ENCODE data around the gene POLR2H.

The POLR2H gene

DNA sequence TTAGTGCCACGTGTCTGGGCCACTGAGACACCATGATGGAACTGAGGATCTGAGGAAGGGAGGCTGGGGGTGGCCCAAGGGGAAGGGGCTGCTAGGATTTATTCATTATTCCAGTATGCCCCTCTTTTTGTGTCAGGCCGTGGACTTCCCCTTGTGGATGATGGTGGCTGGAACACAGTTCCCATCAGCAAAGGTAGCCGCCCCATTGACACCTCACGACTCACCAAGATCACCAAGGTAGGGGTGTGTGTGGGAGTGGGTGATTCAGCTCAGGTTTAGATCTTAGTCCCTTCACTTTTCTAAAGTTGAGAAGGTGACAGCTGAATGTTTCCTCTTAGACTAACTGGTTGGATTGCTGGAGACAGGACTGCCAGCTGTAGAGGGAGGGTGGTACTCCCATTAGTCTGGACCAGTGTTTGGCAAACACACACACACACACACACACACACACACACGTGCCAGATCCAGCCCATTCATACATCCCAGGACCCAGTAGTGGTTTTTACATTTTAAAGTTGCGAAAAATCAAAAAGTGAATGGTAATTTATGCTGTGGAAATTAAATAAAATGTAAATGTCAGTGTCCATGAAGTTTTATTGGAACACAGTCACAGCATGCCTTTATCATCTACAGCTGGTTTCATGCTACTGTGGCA is 35.7 kb upstream of the POLR2H start:
- H4K20me1 ChIP-seq (ENCODE audit: insufficient read depth) = peaks cover 10% of the 10 kb centered on the region
- no peak overlapping the region for H3K4me3 ChIP-seq (IDR thresholded peaks at IDR 0.05; ENCODE audit: insufficient read depth, low read depth, low read length)
- H3K4me2 ChIP-seq = no peak overlapping the region
- H3K9ac ChIP-seq = no peak overlapping the region
- H3K27me3 ChIP-seq (ENCODE audit: insufficient read depth, low read depth) = no peaks in the 10 kb centered on the region; the same call in 1 of the 2 replicates
- peaks cover under 1% of the 10 kb centered on the region for H3K4me1 ChIP-seq (ENCODE audit: low read depth, poor library complexity, severe bottlenecking)
- H3K27ac ChIP-seq = no peak overlapping the region
- no peak overlapping the region for H2AFZ ChIP-seq (ENCODE audit: low read depth)
- peaks cover 60% of the 10 kb centered on the region for H3K79me2 ChIP-seq (ENCODE audit: insufficient read depth, low read depth)
- peaks cover 75% of the 10 kb centered on the region; the same call in 1 of the 2 replicates for H3K36me3 ChIP-seq (ENCODE audit: insufficient read depth)
- TF ChIP-seq, protein P1, sequence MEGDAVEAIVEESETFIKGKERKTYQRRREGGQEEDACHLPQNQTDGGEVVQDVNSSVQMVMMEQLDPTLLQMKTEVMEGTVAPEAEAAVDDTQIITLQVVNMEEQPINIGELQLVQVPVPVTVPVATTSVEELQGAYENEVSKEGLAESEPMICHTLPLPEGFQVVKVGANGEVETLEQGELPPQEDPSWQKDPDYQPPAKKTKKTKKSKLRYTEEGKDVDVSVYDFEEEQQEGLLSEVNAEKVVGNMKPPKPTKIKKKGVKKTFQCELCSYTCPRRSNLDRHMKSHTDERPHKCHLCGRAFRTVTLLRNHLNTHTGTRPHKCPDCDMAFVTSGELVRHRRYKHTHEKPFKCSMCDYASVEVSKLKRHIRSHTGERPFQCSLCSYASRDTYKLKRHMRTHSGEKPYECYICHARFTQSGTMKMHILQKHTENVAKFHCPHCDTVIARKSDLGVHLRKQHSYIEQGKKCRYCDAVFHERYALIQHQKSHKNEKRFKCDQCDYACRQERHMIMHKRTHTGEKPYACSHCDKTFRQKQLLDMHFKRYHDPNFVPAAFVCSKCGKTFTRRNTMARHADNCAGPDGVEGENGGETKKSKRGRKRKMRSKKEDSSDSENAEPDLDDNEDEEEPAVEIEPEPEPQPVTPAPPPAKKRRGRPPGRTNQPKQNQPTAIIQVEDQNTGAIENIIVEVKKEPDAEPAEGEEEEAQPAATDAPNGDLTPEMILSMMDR (conservative IDR thresholded peaks at IDR 0.05; ENCODE audit: low read depth, low read length) = no peak

DNA sequence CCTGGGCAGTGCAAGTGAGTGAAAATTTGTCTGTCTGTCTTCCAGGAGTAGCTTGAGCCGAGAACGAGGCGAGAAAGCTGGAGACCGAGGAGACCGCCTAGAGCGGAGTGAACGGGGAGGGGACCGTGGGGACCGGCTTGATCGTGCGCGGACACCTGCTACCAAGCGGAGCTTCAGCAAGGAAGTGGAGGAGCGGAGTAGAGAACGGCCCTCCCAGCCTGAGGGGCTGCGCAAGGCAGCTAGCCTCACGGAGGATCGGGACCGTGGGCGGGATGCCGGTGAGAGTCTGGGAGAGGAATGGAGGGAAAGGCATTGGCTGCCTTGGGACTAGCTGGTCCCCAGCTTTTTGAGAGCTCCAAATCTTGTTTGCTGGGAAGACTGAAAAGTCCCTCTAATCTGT is 34.3 kb upstream of the POLR2H start:
- Histone ChIP-seq H3K79me2 (ENCODE audit: insufficient read depth, low read depth) (peaks cover 49% of the 10 kb centered on the region; the same call in 1 of the 2 replicates), H3K27me3 (ENCODE audit: insufficient read depth, low read depth) (no peaks in the 10 kb centered on the region), H2AFZ (ENCODE audit: low read depth) (no peak overlapping the region), H3K4me2 (no peak overlapping the region), H3K27ac (no peak overlapping the region), H3K4me1 (ENCODE audit: low read depth, poor library complexity, severe bottlenecking) (no peaks in the 10 kb centered on the region), H4K20me1 (ENCODE audit: insufficient read depth) (peaks cover 9% of the 10 kb centered on the region; the same call in 1 of the 2 replicates), H3K4me3 (IDR thresholded peaks at IDR 0.05; ENCODE audit: insufficient read depth, low read depth, low read length) (no peak overlapping the region), H3K9ac (no peak overlapping the region), H3K36me3 (ENCODE audit: insufficient read depth) (peaks cover 70% of the 10 kb centered on the region; the same call in 1 of the 2 replicates)
- TF ChIP-seq, protein P1 (conservative IDR thresholded peaks at IDR 0.05; ENCODE audit: low read depth, low read length) = no peak

DNA sequence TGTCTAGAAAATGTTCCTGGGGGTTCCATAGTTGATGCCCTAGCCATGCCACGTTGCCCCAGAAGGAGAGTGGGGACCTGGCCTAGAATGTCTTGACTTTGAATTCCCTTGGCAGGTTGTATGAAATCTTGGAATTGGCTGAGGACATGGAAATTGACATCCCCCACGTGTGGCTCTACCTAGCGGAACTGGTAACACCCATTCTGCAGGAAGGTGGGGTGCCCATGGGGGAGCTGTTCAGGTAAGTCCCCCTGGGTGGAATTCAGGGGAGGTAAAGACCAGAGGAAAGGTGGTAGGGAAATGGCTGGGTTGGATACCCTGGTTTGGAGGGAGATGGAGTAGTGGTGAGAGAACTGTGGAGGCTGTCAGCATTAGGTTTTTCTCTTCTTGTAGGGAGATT is 33.0 kb upstream of the POLR2H start:
- H3K36me3 ChIP-seq (ENCODE audit: insufficient read depth) = peaks cover 62% of the 10 kb centered on the region; the same call in 1 of the 2 replicates
- TF ChIP-seq, protein P1 (conservative IDR thresholded peaks at IDR 0.05; ENCODE audit: low read depth, low read length) = no peak
- peaks cover 42% of the 10 kb centered on the region; the same call in 1 of the 2 replicates for H3K79me2 ChIP-seq (ENCODE audit: insufficient read depth, low read depth)
- no peaks in the 10 kb centered on the region for H3K4me1 ChIP-seq (ENCODE audit: low read depth, poor library complexity, severe bottlenecking)
- H4K20me1 ChIP-seq (ENCODE audit: insufficient read depth) = peaks cover 9% of the 10 kb centered on the region; the same call in 1 of the 2 replicates
- no peak overlapping the region; the same call in 1 of the 2 replicates for H3K27ac ChIP-seq
- no peak overlapping the region for H3K4me3 ChIP-seq (IDR thresholded peaks at IDR 0.05; ENCODE audit: insufficient read depth, low read depth, low read length)
- H3K9ac ChIP-seq = no peak overlapping the region
- no peak overlapping the region for H3K4me2 ChIP-seq
- no peak overlapping the region for H2AFZ ChIP-seq (ENCODE audit: low read depth)
- no peaks in the 10 kb centered on the region for H3K27me3 ChIP-seq (ENCODE audit: insufficient read depth, low read depth)

DNA sequence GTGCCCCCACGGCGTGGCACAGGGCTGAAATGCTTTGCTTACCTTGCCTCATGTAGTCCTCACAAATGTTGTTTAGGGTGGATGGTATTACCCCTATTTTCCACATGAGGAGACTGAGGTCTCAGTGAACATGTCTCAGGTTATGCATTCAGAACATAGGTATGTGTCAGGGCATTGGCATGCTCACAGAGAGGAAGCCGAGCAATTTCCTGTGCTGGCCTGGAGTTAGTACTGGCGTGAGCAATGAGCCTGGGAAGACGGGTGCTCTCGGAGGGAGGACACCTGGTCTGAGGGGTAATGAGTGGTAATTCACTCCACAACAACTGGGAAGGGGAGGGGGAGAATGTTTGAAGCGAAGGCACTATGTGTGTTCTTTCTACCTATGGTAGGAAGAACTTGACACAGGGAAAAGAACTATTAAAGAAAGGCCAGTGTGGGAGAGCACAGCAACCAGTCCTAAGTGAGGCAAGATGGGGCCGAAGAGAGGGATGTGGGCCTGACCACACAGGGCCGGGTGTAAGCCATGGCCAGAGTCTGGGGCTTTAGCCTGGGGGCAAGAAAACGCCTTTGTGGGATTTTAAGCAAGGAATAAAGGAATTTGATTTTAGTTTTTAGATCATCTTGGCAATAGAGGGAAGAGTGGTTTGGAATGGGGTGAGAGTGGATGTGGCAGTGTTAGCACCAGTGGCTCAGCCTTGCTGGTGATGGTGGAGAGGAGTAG is 29.0 kb upstream of the POLR2H start:
- no peak overlapping the region for H3K4me2 ChIP-seq
- peaks cover 33% of the 10 kb centered on the region; the same call in 1 of the 2 replicates for H3K36me3 ChIP-seq (ENCODE audit: insufficient read depth)
- H3K27me3 ChIP-seq (ENCODE audit: insufficient read depth, low read depth) = no peaks in the 10 kb centered on the region
- H3K4me1 ChIP-seq (ENCODE audit: low read depth, poor library complexity, severe bottlenecking) = peaks cover 3% of the 10 kb centered on the region
- peaks cover 12% of the 10 kb centered on the region; the same call in 1 of the 2 replicates for H3K79me2 ChIP-seq (ENCODE audit: insufficient read depth, low read depth)
- TF ChIP-seq, protein P1 (conservative IDR thresholded peaks at IDR 0.05; ENCODE audit: low read depth, low read length) = no peak
- H3K4me3 ChIP-seq (IDR thresholded peaks at IDR 0.05; ENCODE audit: insufficient read depth, low read depth, low read length) = no peak overlapping the region
- no peak overlapping the region for H3K9ac ChIP-seq
- peaks cover 3% of the 10 kb centered on the region; the same call in 1 of the 2 replicates for H4K20me1 ChIP-seq (ENCODE audit: insufficient read depth)
- H3K27ac ChIP-seq = peak overlapping the region; percentile 17; the same call in 1 of the 2 replicates
- H2AFZ ChIP-seq (ENCODE audit: low read depth) = no peak overlapping the region

All from KMS-11 (cell line).